Caco-2 (cell line): Measurements from ENCODE around the gene EMP1. TPM values are rescaled to one million over a fixed set of nuclear protein-coding genes. Genes with fewer than 3 reads are reported as not detected.

Experiments used
- BruUV-seq: library from RNA; stranded (reverse); fragments of 400-500 nt; replicated peaks from 2 replicates; lab custom pipeline; 2021; lab: Mats Ljungman, UMichigan
- CTCF ChIA-PET: fragments of 300-600 bp; sonication (Branson Sonifier 250); formaldehyde crosslinking; loops from one replicate; lab custom pipeline; 2022; ENCODE audit warnings: antibody characterized with exemption; lab: Charles Lee
- POLR2A ChIA-PET: fragments of 300-600 bp; sonication (Branson Sonifier 250); formaldehyde crosslinking; loops from one replicate; lab custom pipeline; 2022; ENCODE audit warnings: antibody characterized with exemption; lab: Charles Lee
- DNase-seq, 2 experiments: peaks; one replicate each; pipeline versions ENCODE4 v3.0.0 to v3.0.0-alpha.2; 2020 to 2022
- H3K27me3 ChIP-seq: replicated peaks from 2 replicates; pipeline ENCODE4 v1.6.0; 2011; ENCODE audit warnings: low read length; ENCODE audit not compliant: control insufficient read depth, insufficient read depth
- H3K36me3 ChIP-seq: 2 replicates; pipeline ENCODE4 v1.5.1; 2011; ENCODE audit warnings: low read length; ENCODE audit not compliant: control insufficient read depth, insufficient read depth
- H3K4me1 ChIP-seq: fragments of 250-450 bp; sonication (Bioruptor Pico); 2 replicates; pipeline ENCODE4 v1.5.1; 2020; ENCODE audit warnings: mild to moderate bottlenecking
- H3K4me3 ChIP-seq: 2 replicates; pipeline ENCODE4 v1.5.1; 2011; ENCODE audit warnings: low read depth, mild to moderate bottlenecking, control low read depth, low read length
- H3K9me3 ChIP-seq: fragments of 250-450 bp; sonication (Bioruptor Pico); 2 replicates; pipeline ENCODE4 v1.5.1; 2020; ENCODE audit warnings: mild to moderate bottlenecking, moderate library complexity
- H3K27ac Mint-ChIP-seq: one replicate; pipeline ENCODE4 v1.8.0; 2022; ENCODE audit warnings: mixed read lengths; ENCODE audit not compliant: unreplicated experiment
- H3K27me3 Mint-ChIP-seq: one replicate; pipeline ENCODE4 v1.8.0; 2022; ENCODE audit warnings: mixed read lengths; ENCODE audit not compliant: insufficient read depth, unreplicated experiment
- H3K36me3 Mint-ChIP-seq: one replicate; pipeline ENCODE4 v1.8.0; 2022; ENCODE audit warnings: mild to moderate bottlenecking, mixed read lengths; ENCODE audit not compliant: insufficient read depth, unreplicated experiment
- H3K4me1 Mint-ChIP-seq: one replicate; pipeline ENCODE4 v1.8.0; 2022; ENCODE audit warnings: low read depth, mixed read lengths; ENCODE audit not compliant: unreplicated experiment
- H3K4me3 Mint-ChIP-seq: one replicate; pipeline ENCODE4 v1.8.0; 2022; ENCODE audit warnings: mild to moderate bottlenecking, moderate library complexity, mixed read lengths; ENCODE audit not compliant: unreplicated experiment
- H3K9me3 Mint-ChIP-seq: one replicate; pipeline ENCODE4 v1.8.0; 2022; ENCODE audit warnings: mixed read lengths; ENCODE audit not compliant: unreplicated experiment
- intact Hi-C: fragments of 100-400 bp; cut with micrococcal nuclease; formaldehyde crosslinking; loops from one replicate; pipeline ENCODE4 v1.10.0; 2022; ENCODE audit not compliant: unreplicated experiment
- total RNA-seq: library from RNA; stranded (reverse); gene quantifications from 2 replicates; pipeline ENCODE4 v1.2.3, GENCODE V29; 2022
- TF ChIP-seq, protein P1 (sequence below), 2 experiments: fragments of 200-600 bp in 1 of 2; IDR thresholded peaks; 1 replicate in 1 of 2; 2 replicates in 1 of 2; pipeline versions ENCODE4 v1.5.1 to v1.8.0; 2011 to 2022; ENCODE audit warnings: antibody characterized with exemption in 1 of 2, control low read depth in 1 of 2, inconsistent platforms in 1 of 2, low read depth in 1 of 2, low read length in 1 of 2, mild to moderate bottlenecking in 1 of 2, moderate library complexity in 1 of 2; ENCODE audit not compliant: insufficient read depth in 1 of 2, severe bottlenecking in 1 of 2, unreplicated experiment in 1 of 2

EMP1 gene
- total RNA-seq, 1 experiment from 2014 or later: 6.6 TPM

DNA sequence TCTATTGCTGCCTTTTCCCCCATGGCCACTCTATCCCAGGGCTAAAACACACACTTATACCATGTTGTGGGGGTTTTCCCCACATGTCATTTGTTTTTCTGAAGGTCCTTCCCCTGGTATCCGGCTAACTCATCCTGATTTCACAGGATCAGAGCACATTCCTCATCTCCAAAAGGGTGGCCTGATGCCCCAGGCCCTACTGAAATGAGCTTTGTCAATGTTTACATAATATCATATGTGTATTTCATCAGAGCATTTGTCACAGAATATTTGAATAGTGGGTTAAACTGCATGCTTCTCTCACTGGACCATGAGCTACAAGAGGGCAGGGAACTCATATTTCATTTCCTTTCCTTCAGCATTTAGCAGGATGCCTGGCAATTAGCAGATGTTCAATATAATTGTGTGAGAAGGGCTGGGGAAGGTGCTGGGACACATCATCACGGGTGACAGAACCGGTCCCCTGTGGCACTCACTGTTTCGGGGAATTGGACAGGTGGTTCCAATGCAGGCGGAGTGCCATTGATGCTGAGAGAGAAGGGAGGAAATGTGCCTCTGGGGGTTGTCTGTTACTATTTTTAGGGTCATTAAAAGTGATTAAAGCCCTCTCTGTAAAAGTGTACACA, 26.8 kb downstream of the EMP1 start:
- H3K36me3 Mint-ChIP-seq: no peaks in the 10 kb centered on the region
- no peaks in the 10 kb centered on the region; the same call in 1 of the 2 replicates for H3K9me3 ChIP-seq
- DNase-seq: peak in 1 of 2 experiments; percentile 64
- H3K27me3 ChIP-seq: no peaks in the 10 kb centered on the region
- H3K4me3 ChIP-seq: no peak overlapping the region
- H3K36me3 ChIP-seq: no peaks in the 10 kb centered on the region
- H3K9me3 Mint-ChIP-seq: peaks cover 17% of the 10 kb centered on the region
- intact Hi-C loops: no loop called here
- POLR2A ChIA-PET: no interaction called here
- TF ChIP-seq, protein P1, sequence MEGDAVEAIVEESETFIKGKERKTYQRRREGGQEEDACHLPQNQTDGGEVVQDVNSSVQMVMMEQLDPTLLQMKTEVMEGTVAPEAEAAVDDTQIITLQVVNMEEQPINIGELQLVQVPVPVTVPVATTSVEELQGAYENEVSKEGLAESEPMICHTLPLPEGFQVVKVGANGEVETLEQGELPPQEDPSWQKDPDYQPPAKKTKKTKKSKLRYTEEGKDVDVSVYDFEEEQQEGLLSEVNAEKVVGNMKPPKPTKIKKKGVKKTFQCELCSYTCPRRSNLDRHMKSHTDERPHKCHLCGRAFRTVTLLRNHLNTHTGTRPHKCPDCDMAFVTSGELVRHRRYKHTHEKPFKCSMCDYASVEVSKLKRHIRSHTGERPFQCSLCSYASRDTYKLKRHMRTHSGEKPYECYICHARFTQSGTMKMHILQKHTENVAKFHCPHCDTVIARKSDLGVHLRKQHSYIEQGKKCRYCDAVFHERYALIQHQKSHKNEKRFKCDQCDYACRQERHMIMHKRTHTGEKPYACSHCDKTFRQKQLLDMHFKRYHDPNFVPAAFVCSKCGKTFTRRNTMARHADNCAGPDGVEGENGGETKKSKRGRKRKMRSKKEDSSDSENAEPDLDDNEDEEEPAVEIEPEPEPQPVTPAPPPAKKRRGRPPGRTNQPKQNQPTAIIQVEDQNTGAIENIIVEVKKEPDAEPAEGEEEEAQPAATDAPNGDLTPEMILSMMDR (IDR thresholded peaks at IDR 0.05; ENCODE audit: insufficient read depth in 1 of 2, low read depth in 1 of 2, low read length in 1 of 2, severe bottlenecking in 1 of 2, unreplicated experiment in 1 of 2): no peak
- peaks cover 3% of the 10 kb centered on the region for H3K27me3 Mint-ChIP-seq
- CTCF ChIA-PET: interaction anchor here (1.0 to 2.1 kb wide), 2 partner anchors 11 to 32 kb away, joined by 9 to 11 read pairs; no protein-coding TSS in a partner anchor
- peaks cover 21% of the 10 kb centered on the region for H3K4me1 Mint-ChIP-seq
- H3K27ac Mint-ChIP-seq: peak overlapping the region; percentile 3
- peaks cover 16% of the 10 kb centered on the region for H3K4me1 ChIP-seq
- no TSS peak for BruUV-seq
- no peak overlapping the region for H3K4me3 Mint-ChIP-seq

DNA sequence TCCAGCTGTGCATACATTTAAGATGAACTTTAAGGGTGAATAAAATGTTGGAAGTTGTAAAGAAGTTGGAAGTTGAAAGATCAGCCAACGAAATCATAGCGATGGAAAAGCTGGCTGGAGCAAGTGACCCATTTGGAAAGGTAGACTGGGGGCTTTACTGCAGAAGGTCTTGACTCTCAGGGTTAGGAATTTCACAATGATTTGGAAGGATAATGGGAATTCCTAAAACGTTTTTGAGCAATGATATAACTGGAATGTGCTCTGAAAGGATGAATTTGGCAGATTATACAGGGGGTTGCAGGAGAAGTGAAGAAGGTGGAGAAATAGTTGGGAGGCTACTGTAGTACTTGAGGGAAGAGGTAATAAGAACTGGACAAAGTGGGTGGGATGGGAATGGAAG, 27.4 kb downstream of the EMP1 start:
- Mint-ChIP-seq H3K4me1 (peaks cover 21% of the 10 kb centered on the region), H3K4me3 (no peak overlapping the region), H3K36me3 (no peaks in the 10 kb centered on the region), H3K9me3 (peaks cover 10% of the 10 kb centered on the region), H3K27ac (no peak overlapping the region), H3K27me3 (peaks cover 3% of the 10 kb centered on the region)
- H3K9me3 ChIP-seq: no peaks in the 10 kb centered on the region; the same call in 1 of the 2 replicates
- intact Hi-C loops: no loop called here
- BruUV-seq: no TSS peak
- H3K4me1 ChIP-seq: peaks cover 16% of the 10 kb centered on the region
- TF ChIP-seq, protein P1 (IDR thresholded peaks at IDR 0.05; ENCODE audit: insufficient read depth in 1 of 2, low read depth in 1 of 2, low read length in 1 of 2, severe bottlenecking in 1 of 2, unreplicated experiment in 1 of 2): no peak
- DNase-seq: no peak
- CTCF ChIA-PET: interaction anchor here (1.0 to 2.1 kb wide), 2 partner anchors 12 to 32 kb away, joined by 9 to 11 read pairs; no protein-coding TSS in a partner anchor
- no peaks in the 10 kb centered on the region for H3K36me3 ChIP-seq
- H3K4me3 ChIP-seq: no peak overlapping the region
- POLR2A ChIA-PET: no interaction called here
- H3K27me3 ChIP-seq: no peaks in the 10 kb centered on the region

DNA sequence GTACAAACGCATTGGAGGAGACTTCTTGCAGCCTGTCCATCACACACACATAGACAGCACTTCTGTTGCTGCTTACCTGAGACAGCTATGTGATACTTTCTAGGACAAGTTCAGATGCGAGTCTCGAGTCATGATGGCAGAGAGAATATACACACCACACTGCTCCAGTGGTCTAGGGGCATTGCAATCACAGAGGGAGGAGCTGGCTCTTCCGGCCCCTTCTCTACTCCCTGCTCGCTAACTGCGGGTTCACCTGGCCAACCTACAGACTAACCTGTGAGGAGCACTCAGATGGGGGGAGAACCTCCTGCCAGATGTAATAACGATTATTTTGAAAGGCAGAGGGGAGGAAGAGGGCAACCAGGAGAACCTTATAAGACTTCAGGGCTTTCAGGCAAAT, 30.7 kb downstream of the EMP1 start:
- intact Hi-C loops: no loop called here
- Histone ChIP-seq H3K4me1 (peaks cover 16% of the 10 kb centered on the region), H3K27me3 (no peaks in the 10 kb centered on the region), H3K36me3 (no peaks in the 10 kb centered on the region), H3K4me3 (no peak overlapping the region), H3K9me3 (no peaks in the 10 kb centered on the region)
- TF ChIP-seq, protein P1 (IDR thresholded peaks at IDR 0.05; ENCODE audit: insufficient read depth in 1 of 2, low read depth in 1 of 2, low read length in 1 of 2, severe bottlenecking in 1 of 2, unreplicated experiment in 1 of 2): no peak
- Mint-ChIP-seq H3K27me3 (peaks cover 3% of the 10 kb centered on the region), H3K4me3 (no peak overlapping the region), H3K9me3 (no peaks in the 10 kb centered on the region), H3K4me1 (peaks cover 21% of the 10 kb centered on the region), H3K27ac (no peak overlapping the region), H3K36me3 (no peaks in the 10 kb centered on the region)
- DNase-seq: no peak
- POLR2A ChIA-PET: no interaction called here
- no TSS peak for BruUV-seq
- CTCF ChIA-PET: interaction anchor here (0.6 kb wide), 1 partner anchor 247 kb away, joined by 3 read pairs; no protein-coding TSS in a partner anchor
